Activated CD4-positive, CD25-positive, alpha-beta regulatory T cell (primary cell): ENCODE results near the gene FAM241A.
A peak's percentile ranks its signal among the peaks of the same experiment; 100 is the strongest.

Source experiments
- DNase-seq, 4 experiments: peaks; one replicate each; lab custom pipeline; 2025; lab: John Stamatoyannopoulos, UW

The FAM241A gene

GRCh38 chr4:112214390-112215264, 69.4 kb downstream of the FAM241A start:
- no peak for DNase-seq

- no peak for DNase-seq
These were observed 74.6 kb downstream of the FAM241A start for GRCh38 chr4:112219826-112220366.

GRCh38 chr4:112222219-112222955, 77.1 kb downstream of the FAM241A start:
- DNase-seq = no peak

GRCh38 chr4:112225157-112225556, 79.9 kb downstream of the FAM241A start:
- DNase-seq = no peak

GRCh38 chr4:112230879-112231778, 85.9 kb downstream of the FAM241A start:
- DNase-seq = peak; percentile 92 to 95 (median 94)

- DNase-seq = peak; percentile 54 to 64 (median 62)
These were observed 86.8 kb downstream of the FAM241A start, which contains the start of gene AP1AR for GRCh38 chr4:112231779-112232713. TSS of gene AP1AR (plus strand) at chr4:112231787. CDS start at chr4:112232092, 305 bp downstream.

- peak in 3 of 4 experiments; percentile 1 to 35 (median 3) for DNase-seq
These were observed 89.8 kb downstream of the FAM241A start for GRCh38 chr4:112234952-112235609.

GRCh38 chr4:112236040-112236439, 90.8 kb downstream of the FAM241A start:
- DNase-seq = no peak

- DNase-seq = no peak
These were observed 93.6 kb downstream of the FAM241A start for GRCh38 chr4:112238833-112239232.
